Pons (tissue), 1 donor: ENCODE measurements around the gene EPB41L4B.
"Not testable (repeated sequence)": the region's sequence is repeated elsewhere in the genome, so short reads cannot be mapped to it uniquely, and the experiment has no call there.

Source experiments
- DNase-seq: peaks from one replicate; pipeline ENCODE4 v3.0.0-alpha.2; 2016; ENCODE audit warnings: low spot score

Gene EPB41L4B

GRCh38 chr9:109320742-109321448 lies at the start of gene EPB41L4B:
Gene EPB41L4B, minus strand, starts transcription at chr9:109321059. Its CDS starts 613 bp downstream, at chr9:109320446.
- DNase-seq: peak; percentile 40

GRCh38 chr9:109369285-109369684 lies 48.4 kb upstream of the EPB41L4B start:
- DNase-seq: no peak

- DNase-seq: no peak
Measured at GRCh38 chr9:109360771-109361170, 39.9 kb upstream of the EPB41L4B start.

- DNase-seq: not testable (repeated sequence)
Measured at GRCh38 chr9:109358968-109359603, 38.2 kb upstream of the EPB41L4B start.

- no peak for DNase-seq
Measured at GRCh38 chr9:109355564-109356297, 34.9 kb upstream of the EPB41L4B start.

- DNase-seq: no peak
Measured at GRCh38 chr9:109354190-109354589, 33.3 kb upstream of the EPB41L4B start.

- no peak for DNase-seq
Measured at GRCh38 chr9:109351032-109351431, 30.2 kb upstream of the EPB41L4B start.

- DNase-seq: peak; percentile 82
Measured at GRCh38 chr9:109349421-109349846, 28.6 kb upstream of the EPB41L4B start.

GRCh38 chr9:109346904-109347303 lies 26.0 kb upstream of the EPB41L4B start:
- no peak for DNase-seq

GRCh38 chr9:109344866-109345265 lies 24.0 kb upstream of the EPB41L4B start:
- DNase-seq: no peak

- DNase-seq: no peak
Measured at GRCh38 chr9:109342878-109343277, 22.0 kb upstream of the EPB41L4B start.

GRCh38 chr9:109341561-109341960 lies 20.7 kb upstream of the EPB41L4B start:
- no peak for DNase-seq

- not testable (repeated sequence) for DNase-seq
Measured at GRCh38 chr9:109340979-109341378, 20.1 kb upstream of the EPB41L4B start.

- DNase-seq: no peak
Measured at GRCh38 chr9:109336409-109336808, 15.6 kb upstream of the EPB41L4B start.

GRCh38 chr9:109335929-109336328 lies 15.1 kb upstream of the EPB41L4B start:
- DNase-seq: no peak

- no peak for DNase-seq
Measured at GRCh38 chr9:109335121-109335520, 14.3 kb upstream of the EPB41L4B start.

GRCh38 chr9:109331353-109331752 lies 10.5 kb upstream of the EPB41L4B start:
- DNase-seq: peak; percentile 57

- no peak for DNase-seq
Measured at GRCh38 chr9:109329638-109330258, 8.9 kb upstream of the EPB41L4B start.

- DNase-seq: no peak
Measured at GRCh38 chr9:109328978-109329637, 8.2 kb upstream of the EPB41L4B start.

GRCh38 chr9:109325089-109325488 lies 4.2 kb upstream of the EPB41L4B start:
- no peak for DNase-seq

GRCh38 chr9:109323771-109324170 lies 2.9 kb upstream of the EPB41L4B start:
- DNase-seq: no peak

GRCh38 chr9:109321727-109322126 lies 868 bp upstream of the EPB41L4B start:
- no peak for DNase-seq
